Stimulated activated CD8-positive, alpha-beta memory T cell treated with anti-CD3 and anti-CD28 coated beads, Interleukin-7, amount 100 ng/mL, for 24 hours (primary cell): ENCODE measurements around the gene GAL3ST3.
"Not testable (repeated sequence)": the region's sequence is repeated elsewhere in the genome, so short reads cannot be mapped to it uniquely, and the experiment has no call there.

Experiments used
- DNase-seq: peaks from one replicate; pipeline ENCODE4 v3.0.0-alpha.2; 2020; ENCODE audit warnings: low read depth

The GAL3ST3 gene, protein sequence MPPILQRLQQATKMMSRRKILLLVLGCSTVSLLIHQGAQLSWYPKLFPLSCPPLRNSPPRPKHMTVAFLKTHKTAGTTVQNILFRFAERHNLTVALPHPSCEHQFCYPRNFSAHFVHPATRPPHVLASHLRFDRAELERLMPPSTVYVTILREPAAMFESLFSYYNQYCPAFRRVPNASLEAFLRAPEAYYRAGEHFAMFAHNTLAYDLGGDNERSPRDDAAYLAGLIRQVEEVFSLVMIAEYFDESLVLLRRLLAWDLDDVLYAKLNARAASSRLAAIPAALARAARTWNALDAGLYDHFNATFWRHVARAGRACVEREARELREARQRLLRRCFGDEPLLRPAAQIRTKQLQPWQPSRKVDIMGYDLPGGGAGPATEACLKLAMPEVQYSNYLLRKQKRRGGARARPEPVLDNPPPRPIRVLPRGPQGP

GRCh38 chr11:66048547-66049323 lies at the start of gene GAL3ST3:
Gene GAL3ST3, minus strand, starts transcription at chr11:66049161. Its CDS starts 3,746 bp downstream, at chr11:66045415.
- DNase-seq: no peak

DNA sequence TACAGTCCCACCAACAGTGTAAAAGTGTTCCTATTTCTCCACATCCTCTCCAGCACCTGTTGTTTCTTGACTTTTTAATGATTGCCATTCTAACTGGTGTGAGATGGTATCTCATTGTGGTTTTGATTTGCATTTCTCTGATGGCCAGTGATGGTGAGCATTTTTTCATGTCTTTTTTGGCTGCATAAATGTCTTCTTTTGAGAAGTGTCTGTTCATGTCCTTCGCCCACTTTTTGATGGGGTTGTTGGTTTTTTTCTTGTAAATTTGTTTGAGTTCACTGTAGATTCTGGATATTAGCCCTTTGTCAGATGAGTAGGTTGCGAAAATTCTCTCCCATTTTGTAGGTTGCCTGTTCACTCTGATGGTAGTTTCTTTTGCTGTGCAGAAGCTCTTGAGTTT lies 43.2 kb upstream of the GAL3ST3 start:
- not testable (repeated sequence) for DNase-seq

DNA sequence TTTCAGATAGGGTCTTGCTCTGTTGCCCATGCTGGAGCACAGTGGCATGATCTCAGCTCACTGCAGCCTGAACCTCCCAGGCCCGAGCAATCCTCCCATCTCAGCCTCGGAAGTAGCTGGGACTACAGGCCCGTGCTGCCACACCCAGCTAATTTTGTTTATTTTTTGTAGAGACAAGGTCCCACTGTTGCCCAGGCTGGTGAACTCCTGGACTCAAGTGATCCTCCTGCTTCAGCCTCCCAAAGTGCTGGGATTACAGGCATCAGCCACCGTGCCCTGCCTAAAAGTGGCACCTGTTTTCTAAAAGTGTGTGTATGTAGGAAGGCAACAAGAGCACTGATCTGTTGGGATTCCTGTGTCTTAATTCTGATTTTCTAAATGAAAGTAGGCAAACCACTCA lies 41.3 kb upstream of the GAL3ST3 start:
- no peak for DNase-seq

GRCh38 chr11:66089067-66089466 lies 40.1 kb upstream of the GAL3ST3 start:
- no peak for DNase-seq

- DNase-seq: no peak
Measured at GRCh38 chr11:66087148-66087908, 38.4 kb upstream of the GAL3ST3 start.

GRCh38 chr11:66084821-66085475 lies 36.0 kb upstream of the GAL3ST3 start:
- DNase-seq: no peak

- DNase-seq: no peak
Measured at GRCh38 chr11:66083767-66084166, 34.8 kb upstream of the GAL3ST3 start.

- DNase-seq: no peak
Measured at GRCh38 chr11:66082946-66083698, 34.2 kb upstream of the GAL3ST3 start.

- no peak for DNase-seq
Measured at GRCh38 chr11:66081505-66081904, 32.5 kb upstream of the GAL3ST3 start.

GRCh38 chr11:66080055-66080817 lies 31.3 kb upstream of the GAL3ST3 start:
- DNase-seq: no peak

DNA sequence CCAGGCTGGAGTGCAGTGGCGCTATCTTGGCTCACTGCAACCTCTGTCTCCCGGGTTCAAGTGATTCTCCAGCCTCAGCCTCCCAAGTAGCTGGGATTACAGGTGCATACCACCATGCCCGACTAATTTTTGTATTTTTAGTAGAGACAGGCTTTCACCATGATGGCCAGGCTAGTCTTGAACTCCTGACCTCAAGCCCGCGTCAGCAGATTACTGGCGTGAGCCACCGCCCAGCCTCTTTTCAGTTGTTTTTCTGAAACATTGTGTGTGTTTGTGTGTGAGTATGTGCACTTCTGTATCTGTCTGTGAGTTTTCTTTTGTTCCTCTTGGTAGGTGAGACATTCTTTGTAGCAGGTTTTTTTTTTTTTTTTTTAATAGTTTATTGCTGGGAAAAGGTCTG lies 30.0 kb upstream of the GAL3ST3 start:
- not testable (repeated sequence) for DNase-seq

- DNase-seq: no peak
Measured at GRCh38 chr11:66077927-66078326, 29.0 kb upstream of the GAL3ST3 start.

DNA sequence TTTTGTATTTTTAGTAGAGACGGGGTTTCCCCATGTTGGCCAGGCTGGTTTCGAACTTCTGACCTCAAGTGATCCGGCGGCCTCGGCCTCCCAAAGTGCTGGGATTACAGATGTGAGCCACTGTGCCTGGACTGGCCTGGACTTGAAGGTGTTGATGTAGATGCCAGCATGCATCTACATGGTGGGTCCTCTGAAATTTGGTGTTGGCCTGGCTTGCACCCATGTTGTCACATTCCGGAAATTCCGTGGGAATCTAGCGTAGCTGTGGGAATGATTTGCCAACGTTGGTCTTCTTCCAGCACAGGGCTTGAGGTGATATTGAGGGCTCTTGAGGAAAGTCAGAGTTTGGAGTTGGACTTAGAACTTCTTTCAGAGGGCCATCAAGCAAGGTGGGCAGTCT lies 27.6 kb upstream of the GAL3ST3 start:
- DNase-seq: no peak

GRCh38 chr11:66075273-66075672 lies 26.3 kb upstream of the GAL3ST3 start:
- DNase-seq: no peak

- no peak for DNase-seq
Measured at GRCh38 chr11:66073669-66074068, 24.7 kb upstream of the GAL3ST3 start.

- DNase-seq: no peak
Measured at GRCh38 chr11:66072518-66072917, 23.6 kb upstream of the GAL3ST3 start.

- DNase-seq: no peak
Measured at GRCh38 chr11:66072081-66072480, 23.1 kb upstream of the GAL3ST3 start.

GRCh38 chr11:66071381-66071801 lies 22.4 kb upstream of the GAL3ST3 start:
- DNase-seq: no peak

GRCh38 chr11:66070604-66071380 lies 21.8 kb upstream of the GAL3ST3 start:
- DNase-seq: no peak
